Brain microvascular endothelial cell (primary cell): Measurements from ENCODE around the gene SH3BGRL3.
A peak's percentile ranks its signal among the peaks of the same experiment; 100 is the strongest.

Source experiments
- DNase-seq: peaks from one replicate; pipeline ENCODE4 v3.0.0-alpha.2; 2020
- H3K27ac ChIP-seq: fragments of 250-450 bp; sonication (Bioruptor Pico); 2 replicates; pipeline ENCODE4 v1.5.1; 2020; ENCODE audit warnings: mild to moderate bottlenecking, moderate library complexity
- H3K27me3 ChIP-seq: fragments of 250-450 bp; sonication (Bioruptor Pico); replicated peaks from 2 replicates; pipeline ENCODE4 v1.5.1; 2020; ENCODE audit warnings: mild to moderate bottlenecking
- H3K36me3 ChIP-seq: fragments of 250-450 bp; sonication (Bioruptor Pico); replicated peaks from 2 replicates; pipeline ENCODE4 v1.5.1; 2020; ENCODE audit warnings: mild to moderate bottlenecking
- H3K4me3 ChIP-seq: 2 replicates; pipeline ENCODE4 v1.5.1; 2011; ENCODE audit warnings: low read depth, mild to moderate bottlenecking, control low read depth, low read length, moderate library complexity
- CTCF ChIP-seq: IDR thresholded peaks from 2 replicates; pipeline ENCODE4 v1.5.1; 2011; ENCODE audit warnings: low read depth, mild to moderate bottlenecking, moderate library complexity, low read length, control low read depth, inconsistent platforms; ENCODE audit errors: missing control alignments
- in situ Hi-C: cut with HindIII; loops from 2 replicates; pipeline ENCODE4 v1.10.0; 2017; ENCODE audit warnings: low sequenced_read_pairs, low pct_ligation_motif_present

SH3BGRL3 gene

GRCh38 chr1:26278724-26279455 is 996 bp upstream of the SH3BGRL3 start:
- TF ChIP-seq CTCF: no peak
- Histone ChIP-seq H3K4me3 (peak overlapping the region; percentile 78), H3K27me3 (no peaks in the 10 kb centered on the region), H3K36me3 (peaks cover 34% of the 10 kb centered on the region), H3K27ac (peak overlapping the region; percentile 87)
- in situ Hi-C loops: no loop called here
- DNase-seq: no peak

- Histone ChIP-seq H3K27me3 (no peaks in the 10 kb centered on the region), H3K36me3 (peaks cover 41% of the 10 kb centered on the region), H3K4me3 (peak overlapping the region; percentile 78), H3K27ac (peak overlapping the region; percentile 87)
- DNase-seq: peak; percentile 34
- no peak for TF ChIP-seq CTCF
- in situ Hi-C loops: no loop called here
These were observed 602 bp downstream of the SH3BGRL3 start for GRCh38 chr1:26280333-26281042.

- TF ChIP-seq CTCF: no peak
- Histone ChIP-seq H3K36me3 (peaks cover 41% of the 10 kb centered on the region), H3K27ac (no peak overlapping the region), H3K4me3 (peak overlapping the region; percentile 78), H3K27me3 (no peaks in the 10 kb centered on the region)
- DNase-seq: no peak
- in situ Hi-C loops: no loop called here
These were observed 1.4 kb downstream of the SH3BGRL3 start for GRCh38 chr1:26281091-26281958.

GRCh38 chr1:26281971-26282370 is 2.1 kb downstream of the SH3BGRL3 start:
- no peak overlapping the region for H3K27ac ChIP-seq
- DNase-seq: no peak
- peak overlapping the region; percentile 78 for H3K4me3 ChIP-seq
- TF ChIP-seq CTCF: no peak
- H3K27me3 ChIP-seq: no peaks in the 10 kb centered on the region
- peaks cover 37% of the 10 kb centered on the region for H3K36me3 ChIP-seq
- in situ Hi-C loops: no loop called here

GRCh38 chr1:26282401-26282918 is 2.6 kb downstream of the SH3BGRL3 start:
- in situ Hi-C loops: no loop called here
- Histone ChIP-seq H3K27ac (no peak overlapping the region), H3K4me3 (peak overlapping the region; percentile 78), H3K27me3 (no peaks in the 10 kb centered on the region), H3K36me3 (peaks cover 32% of the 10 kb centered on the region)
- TF ChIP-seq CTCF: no peak
- DNase-seq: no peak
